Thymus (tissue), 11 donors: ENCODE measurements around the gene PRKCD. TPM values are rescaled to one million over a fixed set of nuclear protein-coding genes. Genes with fewer than 3 reads are reported as not detected.

Experiments
- DNase-seq, 9 donors: peaks; one replicate each; pipeline ENCODE4 v3.0.0-alpha.2; 2013; ENCODE audit warnings: low spot score in 9 of 9, low read depth in 6 of 9, missing footprints in 1 of 9
- H3K27ac ChIP-seq, 2 donors: one replicate each; pipeline ENCODE4 v1.5.1; 2013; ENCODE audit warnings: control low read depth in 1 of 2, low read depth in 1 of 2, low read length in 1 of 2, mild to moderate bottlenecking in 1 of 2, moderate library complexity in 1 of 2
- H3K27me3 ChIP-seq, 2 donors: one replicate each; pipeline ENCODE4 v1.5.1; 2013; ENCODE audit warnings: low read length in 1 of 2; ENCODE audit not compliant: control insufficient read depth in 2 of 2, insufficient read depth in 1 of 2
- H3K36me3 ChIP-seq, 2 donors: one replicate each; pipeline ENCODE4 v1.5.1; 2013; ENCODE audit warnings: low read length in 1 of 2, mild to moderate bottlenecking in 1 of 2, moderate library complexity in 1 of 2; ENCODE audit not compliant: control insufficient read depth in 2 of 2, insufficient read depth in 2 of 2
- H3K4me1 ChIP-seq, 2 donors: one replicate each; pipeline ENCODE4 v1.5.1; 2013; ENCODE audit warnings: low read length in 2 of 2; ENCODE audit not compliant: control insufficient read depth in 2 of 2, insufficient read depth in 2 of 2
- H3K4me3 ChIP-seq, 2 donors: one replicate each; pipeline ENCODE4 v1.5.1; 2013; ENCODE audit warnings: low read length in 2 of 2, control low read depth in 1 of 2, mild to moderate bottlenecking in 1 of 2
- H3K9me3 ChIP-seq, 2 donors: one replicate each; pipeline ENCODE4 v1.5.1; 2013; ENCODE audit warnings: low read length in 1 of 2, mild to moderate bottlenecking in 1 of 2; ENCODE audit not compliant: control insufficient read depth in 2 of 2, insufficient read depth in 1 of 2
- WGBS: extraction: QIAGEN DNeasy Blood & Tissue Kit; methylation state at CpG from one replicate; pipeline ENCODE4 v1.1.7; 2013; 5-methylcytosine and 5-hydroxymethylcytosine counted together
- polyA plus RNA-seq: library from polyadenylated mRNA; stranded (reverse); fragments of 200-250 nt; gene quantifications from one replicate; pipeline ENCODE4 v1.2.3, GENCODE V29; 2013
- total RNA-seq: library from RNA; stranded (reverse); fragments of 120-200 nt; gene quantifications from one replicate; pipeline ENCODE4 v1.2.4, GENCODE V29; 2013
- donor health status: healthy.

The PRKCD gene
- total and polyA plus RNA-seq, 2 donors = 2.4 to 15.3 TPM

DNA sequence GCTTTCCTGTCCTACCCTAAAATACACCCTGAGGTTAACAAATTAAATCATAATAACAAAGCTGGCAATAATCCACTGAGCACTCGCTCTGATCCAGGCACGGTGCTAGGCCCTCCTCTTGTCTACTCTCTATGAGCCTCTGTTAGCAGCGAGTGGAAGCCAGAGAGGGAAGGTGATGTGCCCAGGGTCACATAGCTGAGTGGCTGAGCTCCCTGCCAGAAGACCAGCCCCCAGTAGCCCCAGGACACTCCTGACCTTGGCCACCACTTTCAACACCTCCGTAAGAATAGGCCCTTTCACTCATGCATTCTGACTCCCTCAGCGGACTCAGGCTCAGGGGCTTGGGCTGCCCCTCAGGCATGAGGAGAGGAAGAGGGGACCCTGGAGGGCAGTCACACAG, 9.5 kb upstream of the PRKCD start:
- WGBS = 97% methylated on average over 5 of the region's 5 CpGs

GRCh38 chr3:53151870-53152660, 8.9 kb upstream of the PRKCD start:
- WGBS = 95% methylated on average over 20 of the region's 20 CpGs

More for the DNA sequence above, 9.5 kb upstream of the PRKCD start:
- Histone ChIP-seq H3K27me3 (peaks cover 9 to 21% of the 10 kb centered on the region in 2 donors), H3K4me1 (peaks cover 0 to 2% of the 10 kb centered on the region in 2 donors), H3K4me3 (no peak overlapping the region), H3K27ac (no peak overlapping the region), H3K9me3 (peaks cover 0 to 3% of the 10 kb centered on the region in 2 donors), H3K36me3 (no peaks in the 10 kb centered on the region)
- DNase-seq = no peak

GRCh38 chr3:53153264-53153823, 7.7 kb upstream of the PRKCD start:
- DNase-seq = no peak
- Histone ChIP-seq H3K36me3 (no peaks in the 10 kb centered on the region), H3K9me3 (peaks cover 0 to 3% of the 10 kb centered on the region in 2 donors), H3K27me3 (peaks cover 14 to 40% of the 10 kb centered on the region in 2 donors), H3K4me1 (peaks cover 0 to 2% of the 10 kb centered on the region in 2 donors), H3K4me3 (no peak overlapping the region), H3K27ac (no peak overlapping the region)
- 77% methylated on average over 3 of the region's 3 CpGs for WGBS

More at GRCh38 chr3:53151870-53152660, 8.9 kb upstream of the PRKCD start:
- Histone ChIP-seq H3K27me3 (peaks cover 14 to 27% of the 10 kb centered on the region in 2 donors), H3K4me3 (no peak overlapping the region), H3K4me1 (peaks cover 0 to 2% of the 10 kb centered on the region in 2 donors), H3K9me3 (peaks cover 0 to 3% of the 10 kb centered on the region in 2 donors), H3K27ac (no peak overlapping the region), H3K36me3 (no peaks in the 10 kb centered on the region)
- DNase-seq = no peak

DNA sequence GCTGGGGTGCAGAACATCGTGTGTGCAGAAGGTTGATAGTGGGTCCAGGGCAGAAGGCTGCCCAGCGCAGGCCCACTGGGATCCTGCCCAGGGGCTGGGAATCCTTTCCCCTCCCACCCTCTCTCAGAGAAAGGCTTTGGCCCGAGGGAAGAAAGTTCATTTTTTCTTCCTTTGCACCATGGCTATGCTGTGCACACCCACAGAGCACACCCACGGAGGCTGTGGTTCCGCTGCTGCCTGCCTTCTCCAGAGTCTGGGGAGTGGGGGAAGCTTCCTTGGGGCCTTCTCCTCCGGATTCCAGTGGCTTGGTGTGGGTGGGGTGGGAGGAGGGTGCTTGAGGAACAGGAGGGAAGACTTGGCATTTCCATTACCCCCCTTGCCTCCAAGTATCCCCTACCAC, 7.0 kb upstream of the PRKCD start:
- peaks cover 14 to 46% of the 10 kb centered on the region in 2 donors for H3K27me3 ChIP-seq
- peaks cover 4 to 6% of the 10 kb centered on the region in 2 donors for H3K4me1 ChIP-seq

GRCh38 chr3:53154881-53155285, 6.1 kb upstream of the PRKCD start:
- H3K27me3 ChIP-seq = peaks cover 19 to 55% of the 10 kb centered on the region in 2 donors
- H3K4me1 ChIP-seq = peaks cover 4 to 6% of the 10 kb centered on the region in 2 donors
- 94% methylated on average over 4 of the region's 4 CpGs for WGBS
- no peak for DNase-seq
- H3K36me3 ChIP-seq = no peaks in the 10 kb centered on the region
- no peak overlapping the region for H3K4me3 ChIP-seq
- H3K27ac ChIP-seq = no peak overlapping the region
- peaks cover 0 to 3% of the 10 kb centered on the region in 2 donors for H3K9me3 ChIP-seq

More for the DNA sequence above, 7.0 kb upstream of the PRKCD start:
- no peak for DNase-seq
- Histone ChIP-seq H3K4me3 (no peak overlapping the region), H3K9me3 (peaks cover 0 to 3% of the 10 kb centered on the region in 2 donors), H3K36me3 (no peaks in the 10 kb centered on the region), H3K27ac (no peak overlapping the region)
- 82% methylated on average over 6 of the region's 6 CpGs for WGBS

GRCh38 chr3:53155760-53156159, 5.2 kb upstream of the PRKCD start:
- no peak for DNase-seq
- peaks cover 23 to 64% of the 10 kb centered on the region in 2 donors for H3K27me3 ChIP-seq
- H3K9me3 ChIP-seq = peaks cover 0 to 3% of the 10 kb centered on the region in 2 donors
- WGBS = 89% methylated on average over 6 of the region's 6 CpGs
- H3K4me3 ChIP-seq = no peak overlapping the region
- no peaks in the 10 kb centered on the region for H3K36me3 ChIP-seq
- H3K27ac ChIP-seq = no peak overlapping the region
- peaks cover 11 to 14% of the 10 kb centered on the region in 2 donors for H3K4me1 ChIP-seq

DNA sequence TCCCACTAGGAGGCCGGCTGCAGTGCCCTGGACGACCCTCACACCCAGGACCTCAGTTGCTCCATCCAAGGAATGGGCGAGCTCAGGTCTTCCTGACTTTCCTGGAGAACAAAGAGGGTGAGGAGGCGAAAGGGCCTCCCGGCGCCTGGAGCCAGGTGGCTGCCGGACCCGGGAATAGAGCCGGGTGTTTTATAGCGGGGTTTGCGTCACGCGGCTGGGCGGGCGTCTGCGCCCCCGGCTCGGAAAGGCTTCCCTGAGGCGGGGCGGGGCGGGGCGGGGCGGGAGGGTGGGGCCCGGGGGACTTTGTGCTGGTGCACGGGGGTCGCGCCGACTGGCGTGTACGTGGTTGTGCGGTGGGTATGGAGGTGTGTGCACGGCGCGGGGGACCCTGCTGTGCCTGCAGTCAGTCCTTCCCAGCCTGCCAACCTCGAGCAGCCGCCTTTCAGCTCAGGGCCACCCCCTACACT, 4.6 kb upstream of the PRKCD start:
- H3K4me3 ChIP-seq = no peak overlapping the region
- peaks cover 12 to 15% of the 10 kb centered on the region in 2 donors for H3K4me1 ChIP-seq
- DNase-seq = no peak
- peaks cover 23 to 67% of the 10 kb centered on the region in 2 donors for H3K27me3 ChIP-seq
- no peak overlapping the region for H3K27ac ChIP-seq
- no peaks in the 10 kb centered on the region for H3K36me3 ChIP-seq
- peaks cover 0 to 3% of the 10 kb centered on the region in 2 donors for H3K9me3 ChIP-seq
- 14% methylated on average over 36 of the region's 36 CpGs for WGBS

- Histone ChIP-seq H3K9me3 (peaks cover 0 to 3% of the 10 kb centered on the region in 2 donors), H3K4me1 (peaks cover 21 to 25% of the 10 kb centered on the region in 2 donors)
These were observed 2.9 kb upstream of the PRKCD start for GRCh38 chr3:53157974-53158580.

DNA sequence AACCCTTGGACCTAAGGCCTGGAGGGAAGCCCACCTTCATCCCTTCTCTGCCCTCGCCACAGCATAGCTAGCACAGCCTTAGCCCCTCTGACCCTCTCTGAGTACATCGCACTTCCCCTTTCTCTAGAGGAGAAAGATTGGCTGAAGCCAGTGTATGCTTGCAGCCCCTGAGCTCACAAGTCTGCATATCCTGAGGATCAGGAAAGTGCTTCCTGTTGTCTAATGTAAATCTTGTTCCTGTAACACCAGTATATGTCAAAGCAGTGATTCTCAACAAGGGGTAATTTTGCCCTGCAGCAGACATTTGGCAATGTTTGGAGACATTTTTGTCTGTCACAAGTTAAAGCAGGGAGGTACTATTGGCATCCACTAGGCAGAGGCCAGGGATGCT, 2.2 kb upstream of the PRKCD start:
- H3K36me3 ChIP-seq = no peaks in the 10 kb centered on the region
- peaks cover 23 to 25% of the 10 kb centered on the region in 2 donors for H3K4me1 ChIP-seq
- H3K9me3 ChIP-seq = peaks cover 0 to under 1% of the 10 kb centered on the region in 2 donors
- H3K4me3 ChIP-seq = no peak overlapping the region
- H3K27me3 ChIP-seq = peaks cover 23 to 69% of the 10 kb centered on the region in 2 donors
- no peak overlapping the region for H3K27ac ChIP-seq
- no peak for DNase-seq
- WGBS = 58% methylated on average over 2 of the region's 2 CpGs

More at GRCh38 chr3:53157974-53158580, 2.9 kb upstream of the PRKCD start:
- no peak for DNase-seq
- H3K27me3 ChIP-seq = peaks cover 23 to 69% of the 10 kb centered on the region in 2 donors
- no peak overlapping the region for H3K27ac ChIP-seq
- H3K36me3 ChIP-seq = no peaks in the 10 kb centered on the region
- no peak overlapping the region for H3K4me3 ChIP-seq
- 90% methylated on average over 3 of the region's 3 CpGs for WGBS
